NCI-H226 (cell line): ENCODE measurements around the gene ROR2.
"Not testable (repeated sequence)": the region's sequence is repeated elsewhere in the genome, so short reads cannot be mapped to it uniquely, and the experiment has no call there.

ENCODE experiments used
- DNase-seq: peaks from one replicate; pipeline ENCODE4 v3.0.0-alpha.2; 2015

ROR2 gene

DNA sequence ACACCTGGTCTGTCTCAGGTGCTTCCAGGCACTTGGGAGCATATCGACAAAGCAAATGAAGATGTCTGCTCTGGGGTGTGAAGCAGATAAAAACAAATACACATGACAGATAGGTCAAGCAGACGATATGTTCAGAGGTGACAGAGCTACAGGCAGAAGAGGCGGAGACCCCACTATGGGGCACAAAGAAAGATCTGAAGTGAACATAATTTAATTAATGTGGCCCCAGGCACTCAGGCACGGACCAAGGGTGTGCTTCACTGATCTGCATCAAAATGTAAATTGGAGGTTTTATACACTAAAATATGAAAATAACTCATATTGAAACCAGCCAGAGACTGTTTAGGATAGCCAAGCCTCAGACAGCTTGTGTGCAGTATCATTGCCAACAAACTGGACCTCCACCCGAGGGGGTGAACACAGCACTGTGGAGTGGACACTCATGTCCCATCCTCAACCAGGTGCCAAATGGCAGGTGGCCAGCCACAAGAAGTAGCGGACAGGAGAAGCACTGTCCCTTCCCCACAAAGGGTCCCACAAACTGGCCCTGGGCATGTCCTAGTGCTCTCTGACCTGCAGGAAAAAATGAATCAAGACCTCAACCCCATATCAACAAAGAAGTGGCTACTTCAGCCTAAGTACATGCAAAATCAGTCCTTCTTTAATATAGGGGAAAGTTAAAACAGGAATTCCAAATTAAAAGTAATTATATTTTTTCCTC is 29.2 kb downstream of the ROR2 start:
- no peak for DNase-seq

DNA sequence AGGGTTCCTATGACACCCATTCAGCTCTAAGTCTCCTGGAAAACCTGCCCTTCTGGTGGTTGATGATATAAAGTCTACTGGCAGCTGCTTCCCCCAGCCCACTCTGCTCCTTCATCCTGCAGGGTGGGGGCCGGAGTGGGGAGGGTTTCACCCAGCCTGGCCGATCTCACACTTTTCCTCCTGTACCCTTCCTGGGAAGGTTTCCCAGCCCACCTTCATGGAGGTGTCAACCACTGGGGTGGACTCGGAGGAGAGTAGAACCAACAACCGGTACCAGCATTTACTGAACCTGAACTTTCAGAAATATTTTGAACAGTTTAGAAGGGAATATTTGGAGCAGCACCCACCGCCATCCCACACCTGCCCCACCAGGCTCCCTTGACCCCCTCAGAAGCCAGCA is 30.4 kb downstream of the ROR2 start:
- DNase-seq: no peak

DNA sequence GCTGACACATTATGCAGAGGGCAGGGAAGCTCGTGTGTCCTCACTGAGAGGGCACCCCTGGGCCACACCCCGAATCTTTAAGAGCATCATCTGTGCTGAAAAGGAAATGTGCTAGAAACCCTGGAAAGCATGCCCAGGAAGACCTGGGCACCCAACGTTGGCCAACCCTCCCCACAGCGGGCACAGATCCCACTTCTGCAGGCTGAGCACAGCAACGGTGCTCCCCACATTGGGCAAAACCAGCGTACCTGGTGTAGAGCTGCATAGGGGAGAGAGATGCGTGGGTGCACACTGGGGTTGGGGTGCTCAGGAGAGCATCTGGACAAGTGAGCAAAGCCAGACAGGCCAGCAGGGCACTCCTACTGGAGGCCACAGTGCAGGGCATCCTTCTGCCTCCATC is 32.6 kb downstream of the ROR2 start:
- DNase-seq: no peak

DNA sequence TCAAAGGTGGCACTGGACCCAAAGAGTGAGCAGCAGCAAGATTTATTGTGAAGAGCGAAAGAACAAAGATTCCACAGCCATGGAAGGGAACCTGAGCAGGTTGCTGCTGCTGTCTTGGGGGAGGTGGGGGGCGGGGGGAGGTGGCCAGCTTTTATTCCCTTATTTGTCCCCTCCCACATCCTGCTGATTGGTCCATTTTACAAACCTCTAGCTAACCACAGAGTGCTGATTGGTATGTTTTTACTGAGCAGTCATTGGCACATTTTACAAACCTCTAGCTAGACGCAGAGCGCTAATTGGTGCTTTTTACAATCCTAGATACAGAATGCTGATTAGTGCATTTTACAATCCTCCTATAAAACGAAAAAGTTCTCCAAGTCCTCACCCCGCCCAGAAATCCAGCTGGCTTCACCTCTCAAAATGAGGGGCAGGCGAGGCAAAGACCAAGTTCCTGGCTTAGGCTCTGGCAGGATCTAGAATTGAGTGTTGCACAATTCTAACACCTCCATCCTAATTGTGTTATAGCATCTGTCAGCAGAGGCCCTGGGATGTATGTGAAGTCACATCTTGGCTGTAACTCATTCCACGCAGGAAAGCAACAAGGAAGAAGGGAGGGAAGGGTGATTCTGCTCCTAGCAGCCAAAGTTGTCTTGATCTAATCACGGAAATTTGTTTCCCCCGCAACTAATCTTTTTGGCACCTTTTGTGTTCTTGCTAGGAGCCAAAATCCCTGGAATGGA is 34.3 kb downstream of the ROR2 start:
- DNase-seq: no peak

DNA sequence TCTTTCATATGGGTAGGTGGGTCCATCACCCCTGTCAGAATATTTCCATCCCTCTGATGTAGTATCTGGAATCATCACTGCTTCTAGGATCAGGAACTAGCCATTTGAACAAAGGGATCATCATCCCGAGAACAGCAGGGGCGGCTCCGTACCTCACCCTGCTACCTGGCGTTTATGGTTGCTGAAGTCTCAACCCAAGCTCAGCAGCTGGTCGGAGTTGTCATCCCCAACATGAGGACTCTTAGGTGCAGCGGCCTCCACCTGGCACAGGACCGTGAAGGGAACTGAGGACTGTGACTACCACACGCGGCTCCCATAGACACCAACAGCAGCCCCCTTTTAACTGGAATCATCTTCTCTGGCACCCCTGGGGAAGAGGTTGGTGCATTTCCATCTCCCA is 35.1 kb downstream of the ROR2 start:
- DNase-seq: no peak

DNA sequence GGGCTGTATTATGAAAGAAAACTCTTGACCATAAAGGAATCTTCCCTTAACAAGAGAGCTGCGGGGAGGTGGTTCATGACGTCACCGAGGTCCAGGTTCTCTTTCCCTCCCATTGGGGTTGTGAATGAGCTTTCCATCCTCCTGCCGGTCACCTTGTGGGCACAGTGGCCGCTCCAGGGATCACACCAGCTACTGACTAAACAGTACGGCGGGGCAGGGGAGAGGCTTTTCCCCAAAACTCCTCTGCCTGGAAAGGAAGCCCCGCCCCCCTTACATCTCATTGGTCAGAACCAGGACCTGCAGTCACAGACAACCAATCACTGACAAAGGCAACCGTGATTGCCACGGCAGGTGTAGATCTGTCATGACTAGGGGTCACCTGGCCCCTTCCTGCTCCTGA is 35.6 kb downstream of the ROR2 start:
- DNase-seq: no peak

DNA sequence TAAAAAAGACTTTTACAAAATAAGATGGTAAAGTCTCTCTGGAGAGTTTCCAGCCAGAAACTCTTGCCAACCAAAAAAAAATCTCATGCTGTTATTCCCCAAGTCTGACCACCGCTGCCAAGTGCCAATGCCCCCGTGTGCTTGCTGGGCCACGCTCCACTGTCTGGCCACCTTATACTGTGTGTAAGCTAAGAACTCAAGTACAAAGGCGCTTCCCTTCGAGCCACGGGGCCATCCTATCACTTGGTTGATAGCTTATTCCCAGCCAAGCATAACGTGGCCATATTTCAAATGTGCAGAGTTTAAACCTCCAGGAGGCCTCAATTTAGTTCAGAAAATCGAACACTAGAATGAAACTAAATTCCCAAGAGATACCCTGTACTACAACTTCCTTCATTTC is 36.0 kb downstream of the ROR2 start:
- no peak for DNase-seq

DNA sequence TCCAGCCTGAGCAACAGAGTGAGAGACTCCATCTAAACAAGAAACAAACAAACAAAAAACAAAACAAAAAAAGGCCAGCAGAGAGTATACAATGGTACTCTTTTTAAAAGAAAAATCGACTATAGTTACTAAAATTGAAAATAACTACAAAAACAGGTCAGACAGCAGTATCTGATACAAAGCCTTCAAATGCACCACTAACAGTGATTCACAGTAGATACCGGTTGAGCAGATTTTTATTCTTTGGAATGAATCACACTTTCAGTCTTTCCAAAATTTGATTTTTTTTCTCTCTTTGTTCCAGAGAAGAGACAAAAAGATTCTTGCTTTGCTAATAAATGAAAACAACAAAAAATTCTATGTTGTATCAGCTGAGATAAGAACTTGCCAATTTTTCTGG is 36.9 kb downstream of the ROR2 start:
- DNase-seq: no peak

DNA sequence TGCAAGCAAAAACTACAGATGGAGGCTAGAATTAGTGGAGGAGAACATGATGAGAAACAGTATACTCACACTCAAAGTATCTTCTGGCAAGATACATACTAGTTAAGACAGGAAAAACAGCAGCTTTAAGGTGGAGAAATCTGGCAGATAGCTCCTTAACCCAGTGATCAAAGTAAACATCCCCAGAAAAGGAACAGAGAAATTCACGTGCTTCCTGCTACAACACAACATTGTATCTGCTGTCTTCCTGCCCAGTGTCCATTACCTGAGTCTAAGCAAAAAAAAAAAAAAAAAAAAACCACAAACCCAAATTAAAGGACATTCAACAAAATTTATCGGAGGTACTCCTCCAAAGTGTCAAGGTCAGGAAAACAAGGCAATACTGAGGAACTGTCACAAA is 38.4 kb downstream of the ROR2 start:
- DNase-seq: no peak

DNA sequence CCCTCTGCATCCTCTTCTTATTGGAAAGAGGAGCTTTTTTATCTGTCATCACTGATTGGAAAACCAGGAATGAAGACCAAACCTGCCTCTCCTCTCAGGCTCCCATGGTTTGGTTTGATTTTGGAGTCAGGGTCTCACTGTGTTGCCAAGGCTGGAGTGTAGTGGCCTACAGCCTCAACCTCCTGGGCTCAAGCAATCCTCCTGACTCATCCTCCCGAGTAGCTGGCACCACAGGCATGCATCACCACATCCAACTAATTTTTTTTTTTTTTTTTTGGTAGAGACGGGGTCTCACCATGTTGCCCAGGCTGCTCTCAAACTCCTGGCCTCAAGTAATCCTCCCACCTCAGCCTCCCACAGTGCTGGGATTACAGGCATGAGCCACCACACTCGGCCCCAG is 40.8 kb downstream of the ROR2 start:
- not testable (repeated sequence) for DNase-seq

DNA sequence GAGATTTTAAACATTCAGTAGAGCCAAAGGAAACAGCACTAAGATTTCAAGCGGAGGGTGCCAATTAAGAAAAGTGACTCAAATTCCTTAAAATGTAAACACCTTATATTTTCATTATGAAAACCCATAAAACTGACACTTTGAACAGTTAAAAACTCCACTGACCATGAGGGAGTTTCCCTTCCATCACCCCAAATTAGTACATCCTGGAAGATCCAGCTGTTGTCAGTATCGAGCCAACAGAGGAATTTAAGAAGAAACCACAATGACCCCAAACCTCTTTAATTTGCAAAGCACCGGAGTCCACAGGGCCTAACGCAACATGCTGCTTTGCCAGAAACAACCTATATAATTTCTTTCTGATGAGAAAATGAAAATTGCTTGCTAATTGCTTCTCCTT is 41.3 kb downstream of the ROR2 start:
- no peak for DNase-seq

DNA sequence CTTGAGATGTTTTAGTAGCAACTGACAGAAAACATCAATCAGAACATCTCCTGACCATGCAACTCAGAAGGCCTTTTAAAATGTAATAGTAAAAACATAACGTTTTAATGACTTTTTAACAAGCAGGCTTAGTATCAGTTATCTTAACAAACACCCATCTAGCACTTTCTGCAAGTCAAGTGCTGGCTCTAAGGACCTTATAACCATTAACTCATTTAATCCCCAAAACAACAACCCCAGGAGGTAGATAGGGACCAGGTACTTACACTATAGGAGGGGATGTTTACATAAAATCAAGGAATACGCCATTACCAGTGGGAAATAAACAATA is 41.8 kb downstream of the ROR2 start:
- DNase-seq: no peak

DNA sequence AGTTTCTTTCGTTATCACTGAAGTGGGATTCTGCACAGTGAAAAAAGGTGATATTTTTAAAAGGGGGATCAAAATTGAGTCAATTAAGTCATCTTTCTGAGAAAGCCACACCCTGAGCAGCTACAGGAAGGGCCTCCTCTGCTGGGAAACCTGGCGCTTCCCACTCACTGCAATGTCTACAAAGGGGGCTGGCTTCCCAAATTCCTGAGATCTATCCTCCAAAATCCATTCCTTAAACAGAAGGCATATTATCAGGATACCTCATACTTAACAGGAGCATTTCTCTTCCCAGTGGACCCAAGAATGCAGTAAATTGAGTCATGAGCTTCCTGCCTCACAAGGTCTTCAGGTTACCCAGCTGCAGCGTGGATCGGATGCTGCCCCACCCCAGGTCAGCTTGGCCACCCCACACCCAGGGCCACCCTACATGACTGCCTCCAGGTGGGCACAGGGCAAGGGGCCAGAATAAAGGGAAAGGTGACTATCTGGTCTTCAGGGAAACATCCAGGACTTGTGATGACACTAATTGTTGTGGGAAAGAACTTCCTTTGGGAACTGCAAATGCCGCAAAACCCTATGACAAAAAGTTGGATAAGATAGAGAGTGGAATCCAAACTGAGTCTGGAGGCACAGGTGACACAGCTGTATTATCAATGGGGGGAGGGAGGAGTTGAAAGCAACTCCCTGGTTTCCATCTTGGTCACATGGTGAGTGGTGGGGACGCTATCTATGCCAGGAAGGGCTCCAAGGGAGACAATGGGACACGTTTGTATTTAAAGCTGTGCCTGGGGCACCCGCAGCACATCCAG is 42.3 kb downstream of the ROR2 start:
- DNase-seq: peak; percentile 59

DNA sequence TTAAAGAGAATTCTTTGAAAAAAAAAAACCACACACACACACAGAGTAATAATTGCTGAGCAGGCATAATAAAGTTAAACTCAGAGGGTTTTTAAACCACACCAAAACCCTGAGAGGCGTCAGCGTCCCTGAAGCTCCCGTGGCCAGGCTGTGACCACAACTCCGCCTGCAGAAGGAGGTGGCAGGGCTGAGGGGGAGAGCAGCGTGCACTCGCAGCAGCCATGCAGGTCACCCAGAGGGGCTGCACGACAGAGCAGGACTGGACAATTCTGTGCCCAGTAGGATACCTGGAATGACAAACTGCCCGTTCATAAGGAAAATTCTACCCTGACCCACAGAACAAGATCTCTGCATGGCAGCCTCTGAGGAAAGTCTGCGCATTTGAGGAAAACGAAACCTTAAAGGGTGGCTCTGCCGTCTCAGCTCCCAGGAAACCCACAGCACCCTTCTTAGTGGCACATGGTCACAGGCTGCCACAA is 44.0 kb downstream of the ROR2 start:
- DNase-seq: no peak

DNA sequence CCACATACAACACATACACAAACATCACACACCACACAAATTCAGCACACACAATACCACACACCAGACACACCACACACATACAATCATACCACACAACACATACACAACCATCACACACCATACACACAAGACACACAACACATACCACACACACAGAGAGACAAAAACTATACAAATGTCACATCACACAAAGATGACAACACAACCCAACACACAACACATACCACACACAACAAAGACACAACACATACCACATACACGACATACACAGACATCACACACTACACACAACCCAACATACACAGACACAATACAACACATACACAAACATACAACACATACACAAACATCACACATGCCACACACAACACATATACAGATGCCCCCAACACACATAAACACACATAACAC is 44.8 kb downstream of the ROR2 start:
- no peak for DNase-seq

DNA sequence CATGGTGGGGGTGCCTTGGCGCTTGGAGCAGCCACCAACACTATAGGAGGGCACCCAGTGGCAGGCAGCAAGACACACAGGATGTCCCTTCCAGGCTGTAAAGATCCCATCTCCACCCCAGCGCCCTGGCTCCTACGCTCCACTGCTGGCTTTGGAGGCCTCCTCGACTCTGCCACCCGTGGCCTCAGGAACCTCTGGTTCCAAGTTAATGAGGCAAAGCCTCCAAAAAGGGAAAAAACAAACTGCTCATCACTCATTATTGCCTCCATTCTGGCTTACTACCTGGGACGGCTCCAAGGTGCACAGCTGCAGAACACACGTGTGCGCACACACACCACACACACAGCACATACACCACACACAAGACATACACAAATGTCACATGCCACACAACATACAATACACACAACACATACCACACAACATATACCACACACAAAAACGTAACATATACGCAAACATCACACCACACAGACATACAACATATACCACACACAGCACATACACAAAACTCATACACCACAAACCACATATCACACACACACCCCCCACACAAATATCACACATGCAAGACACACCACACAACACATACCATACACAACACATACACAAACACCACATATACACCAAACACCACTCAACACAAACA is 45.3 kb downstream of the ROR2 start:
- DNase-seq: no peak

DNA sequence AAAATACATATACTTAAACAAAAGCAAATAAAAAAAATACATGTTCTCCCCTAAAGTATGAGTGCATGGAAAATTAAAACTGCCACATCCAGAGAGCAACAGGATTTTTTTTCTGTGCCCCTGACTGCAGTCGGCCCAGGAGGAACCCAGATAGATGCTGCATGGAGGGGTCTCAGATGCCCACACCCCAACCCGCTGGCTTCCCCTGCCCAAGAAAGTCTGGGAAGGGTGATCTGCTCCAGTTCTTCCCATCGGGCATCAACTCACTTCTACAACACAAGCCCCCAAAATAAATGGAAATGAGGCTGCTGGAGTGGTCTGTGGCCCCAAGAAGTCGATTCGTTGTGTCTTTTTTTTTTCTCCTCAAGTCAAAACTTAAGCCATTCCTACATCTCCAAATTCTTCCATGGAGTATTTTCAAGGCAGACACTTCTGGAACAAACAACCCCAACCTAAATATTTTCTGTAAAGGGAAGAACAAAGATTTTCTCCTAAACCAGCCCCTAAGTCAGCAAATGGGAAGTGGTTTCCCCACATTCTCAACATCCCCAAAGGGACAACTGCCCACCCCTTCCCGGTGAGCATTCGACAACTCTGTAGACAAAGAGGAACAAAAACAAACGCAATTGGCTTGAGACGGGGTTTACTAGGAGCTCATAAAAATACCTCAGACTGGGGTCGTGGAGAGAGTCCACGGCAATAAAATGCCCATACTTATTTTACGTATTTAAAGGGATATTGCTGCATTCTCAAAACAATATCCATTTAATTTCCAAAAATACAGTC is 46.7 kb downstream of the ROR2 start:
- DNase-seq: no peak

DNA sequence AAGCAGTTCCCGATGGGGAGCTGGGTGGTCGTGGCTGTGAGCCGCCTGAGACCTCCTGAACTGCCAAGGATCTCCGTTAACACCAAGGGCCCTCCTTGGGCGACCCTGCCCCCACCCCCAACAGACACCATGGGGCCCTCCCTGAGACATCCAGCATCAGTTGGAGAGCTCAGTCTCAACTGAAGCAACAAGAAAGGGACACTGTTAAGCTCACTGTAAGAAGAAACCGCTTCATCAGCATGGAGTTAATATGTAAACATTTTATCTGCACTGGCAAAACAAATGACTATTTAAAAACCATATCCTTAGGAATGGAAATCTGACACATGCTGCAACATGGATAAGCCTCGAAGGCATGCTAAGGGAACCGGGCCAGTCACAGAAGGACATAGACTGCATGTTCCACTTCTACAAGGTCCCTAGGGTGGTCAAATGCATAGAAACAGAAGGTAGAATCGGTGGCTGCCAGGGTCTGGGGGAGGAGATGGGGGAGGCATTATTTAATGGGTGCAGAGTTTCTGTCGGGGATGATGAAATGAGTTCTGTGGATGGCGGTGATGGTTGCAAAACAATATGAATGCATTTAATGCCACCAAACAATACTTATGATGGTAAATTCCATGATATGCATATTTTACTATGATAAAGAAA is 47.4 kb downstream of the ROR2 start:
- no peak for DNase-seq

DNA sequence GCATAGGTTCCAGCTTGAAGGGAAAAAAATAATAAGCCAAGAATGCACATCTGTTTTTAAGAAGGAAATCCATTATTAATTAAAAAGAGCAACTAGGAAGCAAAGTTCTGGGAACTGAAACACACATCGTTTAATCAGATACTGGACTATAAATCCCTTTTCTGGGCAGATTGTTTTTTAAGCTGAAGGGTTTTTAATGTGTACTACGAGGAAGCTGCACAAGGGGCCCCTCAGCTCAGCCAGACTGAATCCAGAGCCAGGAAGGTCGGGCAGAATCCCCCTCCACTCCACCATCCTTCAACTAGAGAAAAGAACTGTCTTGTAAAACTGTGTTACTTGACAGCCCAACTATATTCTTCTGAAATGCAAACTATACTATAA is 49.2 kb downstream of the ROR2 start:
- no peak for DNase-seq

DNA sequence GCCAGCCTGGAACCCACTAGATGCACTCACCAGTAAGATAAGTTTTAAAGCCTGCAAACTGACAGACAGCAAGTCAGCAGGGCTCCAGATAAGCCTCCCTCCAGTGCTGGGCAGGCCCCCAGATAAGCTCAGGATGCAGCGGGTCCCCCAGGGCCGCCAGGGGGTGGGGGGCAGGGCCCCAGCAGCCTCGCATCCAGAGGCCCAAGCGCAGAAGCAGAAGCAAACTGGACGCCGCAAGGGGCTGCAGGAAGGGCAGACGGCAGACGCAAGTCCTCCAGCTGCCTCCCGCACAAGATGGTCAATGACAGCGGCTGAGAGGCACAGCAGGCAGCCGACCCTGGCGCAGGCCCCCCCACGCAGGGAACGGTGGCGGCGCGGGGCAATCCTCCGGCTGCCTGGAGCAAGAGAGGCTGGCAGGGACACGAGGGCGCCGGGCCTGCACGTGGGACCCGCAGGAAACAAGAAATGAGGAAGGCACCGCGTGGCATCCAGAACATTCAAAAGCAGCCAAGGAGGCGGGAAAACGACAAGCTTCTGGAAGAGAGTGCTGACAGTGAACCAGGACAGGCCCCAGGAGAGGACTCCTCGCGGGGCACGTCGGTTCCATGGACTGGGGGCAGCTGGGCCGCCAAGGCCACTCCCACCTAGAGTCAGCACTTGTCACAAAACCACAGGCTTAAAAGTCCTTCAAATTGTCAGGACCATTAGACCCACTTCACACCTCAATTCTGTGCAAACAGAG is 49.8 kb downstream of the ROR2 start:
- no peak for DNase-seq

DNA sequence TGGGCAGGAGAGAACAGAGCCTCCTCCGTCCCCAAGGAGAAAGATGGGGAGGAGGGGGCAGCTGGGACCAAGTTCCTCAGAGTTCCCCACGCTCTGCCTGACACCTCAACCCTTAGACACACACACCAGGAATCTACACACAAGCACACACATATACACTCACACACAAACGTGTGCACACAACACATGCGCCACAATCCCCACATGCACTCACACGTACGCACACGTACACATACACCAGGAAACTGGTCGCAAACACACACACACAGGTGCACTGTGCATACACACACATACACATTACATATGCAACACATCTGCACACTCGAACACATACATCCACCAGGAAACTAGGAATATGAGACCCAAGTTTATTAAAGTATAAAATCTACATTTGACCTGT is 50.4 kb downstream of the ROR2 start:
- DNase-seq: no peak

DNA sequence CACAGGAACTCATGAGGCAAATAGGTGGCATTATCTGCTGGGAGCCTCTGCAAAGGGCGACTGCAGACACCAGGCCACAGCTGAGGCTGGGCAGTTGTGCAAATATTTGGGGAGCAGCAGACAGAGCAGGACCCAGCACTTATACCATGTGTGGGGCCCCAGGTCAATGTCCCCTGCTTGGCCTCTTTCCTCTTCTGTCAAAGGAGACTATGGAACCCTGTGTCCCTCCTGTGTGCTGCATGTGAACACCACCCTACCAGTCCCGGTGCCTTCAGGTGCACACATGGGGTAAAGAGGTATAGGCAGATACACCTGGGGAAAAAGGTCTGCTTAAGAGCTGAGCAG is 50.8 kb downstream of the ROR2 start:
- DNase-seq: no peak
